T-helper 1 cell treated with Interleukin-12 subunit alpha and Interleukin-12 subunit beta and Interleukin-4 antibody, amounts not matched to agents 30 μg/mL and 1 μg/mL, for 36 hours (primary cell): ENCODE results near the gene MEA1.
A peak's percentile ranks its signal among the peaks of the same experiment; 100 is the strongest.
"Not testable (repeated sequence)": the region's sequence is repeated elsewhere in the genome, so short reads cannot be mapped to it uniquely, and the experiment has no call there.

ENCODE experiments used
- H3K27ac Mint-ChIP-seq: one replicate; pipeline ENCODE4 v1.8.0; 2021; ENCODE audit warnings: mild to moderate bottlenecking, mixed read lengths
- H3K27me3 Mint-ChIP-seq: one replicate; pipeline ENCODE4 v1.8.0; 2021; ENCODE audit warnings: low read depth, mixed read lengths
- H3K36me3 Mint-ChIP-seq: one replicate; pipeline ENCODE4 v1.8.0; 2021; ENCODE audit warnings: low read depth, mixed read lengths
- H3K4me1 Mint-ChIP-seq: one replicate; pipeline ENCODE4 v1.8.0; 2021; ENCODE audit warnings: low read depth, mixed read lengths
- H3K4me3 Mint-ChIP-seq: one replicate; pipeline ENCODE4 v1.8.0; 2021; ENCODE audit warnings: mild to moderate bottlenecking, moderate library complexity, mixed read lengths
- H3K9me3 Mint-ChIP-seq: one replicate; pipeline ENCODE4 v1.8.0; 2021; ENCODE audit warnings: mixed read lengths

The MEA1 gene

DNA sequence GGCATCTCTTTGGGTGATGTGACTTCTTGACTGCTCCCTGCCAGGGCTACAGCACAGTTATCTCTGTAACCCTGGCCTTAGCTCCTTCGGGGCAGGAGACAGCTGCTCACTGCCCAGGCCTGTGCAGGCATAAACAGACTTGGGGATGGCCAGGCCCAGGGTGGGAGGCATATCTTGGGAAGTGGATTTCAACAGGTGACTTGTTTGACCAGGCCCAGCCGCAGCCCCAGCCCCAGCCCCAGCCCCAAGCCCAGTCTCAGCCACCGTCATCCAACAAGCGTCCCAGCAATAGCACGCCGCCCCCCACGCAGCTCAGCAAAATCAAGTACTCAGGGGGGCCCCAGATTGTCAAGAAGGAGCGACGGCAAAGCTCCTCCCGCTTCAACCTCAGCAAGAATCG lies 7.5 kb downstream of the MEA1 start:
- Mint-ChIP-seq H3K9me3 (no peaks in the 10 kb centered on the region), H3K4me3 (no peak overlapping the region), H3K27ac (no peak overlapping the region), H3K27me3 (no peaks in the 10 kb centered on the region), H3K36me3 (peaks cover 20% of the 10 kb centered on the region), H3K4me1 (peaks cover 2% of the 10 kb centered on the region)

DNA sequence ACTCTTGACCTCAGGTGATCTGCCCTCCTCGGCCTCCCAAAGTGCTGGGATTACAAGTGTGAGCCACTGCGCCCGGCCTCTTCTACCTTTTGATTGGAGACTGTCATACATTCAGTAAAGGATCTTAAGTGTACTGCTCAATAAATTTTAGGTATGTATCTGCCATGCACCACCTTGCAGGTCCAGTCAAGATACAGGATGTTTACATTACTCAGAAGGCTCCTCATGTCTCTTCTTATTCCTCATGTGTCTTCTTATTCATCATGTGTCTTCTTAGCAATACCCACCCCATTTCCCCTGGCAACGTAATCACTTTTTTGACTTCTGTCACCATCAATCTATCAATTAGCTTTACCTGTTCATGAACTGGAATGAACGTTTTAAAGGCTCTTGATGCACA lies 7.9 kb downstream of the MEA1 start:
- no peaks in the 10 kb centered on the region for H3K9me3 Mint-ChIP-seq
- H3K4me3 Mint-ChIP-seq, result no peak overlapping the region
- peaks cover 2% of the 10 kb centered on the region for H3K4me1 Mint-ChIP-seq
- peaks cover 20% of the 10 kb centered on the region for H3K36me3 Mint-ChIP-seq
- no peaks in the 10 kb centered on the region for H3K27me3 Mint-ChIP-seq
- no peak overlapping the region for H3K27ac Mint-ChIP-seq

DNA sequence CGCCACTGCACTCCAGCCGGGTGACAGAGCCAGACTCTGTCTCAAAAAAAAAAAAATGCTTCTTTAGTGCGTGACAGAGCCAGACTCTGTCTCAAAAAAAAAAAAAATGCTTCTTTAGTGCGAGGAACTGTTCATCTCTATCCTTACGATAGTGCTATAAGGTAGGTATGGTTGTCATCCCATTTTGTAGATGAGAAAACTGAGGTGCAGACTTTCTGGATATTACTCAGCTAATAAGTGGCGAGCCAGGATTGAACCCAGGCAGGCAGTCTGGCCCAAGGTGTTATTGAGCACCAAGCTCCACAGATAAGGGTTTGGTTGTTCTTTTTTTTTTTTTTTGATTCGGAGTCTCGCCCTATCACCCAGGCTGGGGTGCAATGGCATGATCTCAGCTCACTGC lies 11.9 kb downstream of the MEA1 start:
- H3K9me3 Mint-ChIP-seq, result no peaks in the 10 kb centered on the region
- H3K36me3 Mint-ChIP-seq, result peaks cover 7% of the 10 kb centered on the region
- no peak overlapping the region for H3K27ac Mint-ChIP-seq
- H3K4me1 Mint-ChIP-seq, result peaks cover 2% of the 10 kb centered on the region
- no peak overlapping the region for H3K4me3 Mint-ChIP-seq
- H3K27me3 Mint-ChIP-seq, result no peaks in the 10 kb centered on the region

- H3K4me3 Mint-ChIP-seq, H3K27me3 Mint-ChIP-seq, H3K9me3 Mint-ChIP-seq, H3K36me3 Mint-ChIP-seq, H3K4me1 Mint-ChIP-seq, H3K27ac Mint-ChIP-seq: not testable (repeated sequence)
Measured at GRCh38 chr6:42998205-42998604, 15.5 kb downstream of the MEA1 start.

GRCh38 chr6:42996513-42996912 lies 17.2 kb downstream of the MEA1 start:
- Mint-ChIP-seq H3K27me3 (no peaks in the 10 kb centered on the region), H3K9me3 (no peaks in the 10 kb centered on the region), H3K4me3 (no peak overlapping the region), H3K36me3 (peaks cover 12% of the 10 kb centered on the region), H3K27ac (no peak overlapping the region), H3K4me1 (peaks cover 3% of the 10 kb centered on the region)

DNA sequence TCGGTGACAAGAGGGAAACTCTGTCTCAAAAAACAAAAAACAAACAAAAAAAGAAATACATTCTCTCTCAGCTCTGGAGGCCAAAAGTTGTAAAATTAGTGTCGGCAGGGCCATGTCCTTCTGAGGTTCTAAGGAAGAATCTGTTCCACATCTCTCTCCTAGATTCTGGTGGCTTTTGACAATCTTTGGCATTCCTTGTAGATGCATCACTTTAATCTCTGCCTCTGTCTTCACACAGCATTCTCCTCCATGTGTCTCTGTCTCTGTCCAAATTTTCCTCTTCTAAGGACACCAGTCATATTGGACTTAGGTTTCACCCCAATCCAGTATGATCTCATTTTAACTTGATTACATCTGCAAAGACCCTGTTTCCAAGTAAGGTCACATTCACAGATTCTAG lies 20.3 kb downstream of the MEA1 start:
- peaks cover 19% of the 10 kb centered on the region for H3K36me3 Mint-ChIP-seq
- no peak overlapping the region for H3K27ac Mint-ChIP-seq
- no peaks in the 10 kb centered on the region for H3K9me3 Mint-ChIP-seq
- H3K4me1 Mint-ChIP-seq, result peaks cover 10% of the 10 kb centered on the region
- H3K4me3 Mint-ChIP-seq, result no peak overlapping the region
- H3K27me3 Mint-ChIP-seq, result no peaks in the 10 kb centered on the region

DNA sequence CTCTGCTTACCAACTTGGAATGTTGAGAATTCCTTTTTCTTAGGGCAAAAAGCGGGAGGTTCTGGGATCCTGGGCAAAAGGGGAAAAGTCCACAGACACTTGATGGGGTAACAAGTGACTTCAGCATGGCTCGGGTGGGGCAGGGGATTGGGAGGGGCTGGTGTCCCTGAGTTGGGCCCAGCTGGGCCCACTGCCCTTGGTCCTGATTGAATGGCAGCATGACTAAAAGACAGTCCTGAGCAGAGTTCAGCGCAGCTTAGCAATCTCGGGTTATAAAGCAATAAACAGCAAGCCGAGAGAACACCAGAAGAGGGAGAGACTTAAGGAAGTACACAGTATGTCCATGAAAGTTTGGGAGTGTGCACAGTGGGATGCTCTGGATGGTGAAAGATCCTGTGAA lies 23.8 kb downstream of the MEA1 start:
- Mint-ChIP-seq H3K4me3 (no peak overlapping the region), H3K27me3 (no peaks in the 10 kb centered on the region), H3K27ac (no peak overlapping the region), H3K36me3 (peaks cover 23% of the 10 kb centered on the region), H3K9me3 (no peaks in the 10 kb centered on the region), H3K4me1 (peaks cover 34% of the 10 kb centered on the region)

DNA sequence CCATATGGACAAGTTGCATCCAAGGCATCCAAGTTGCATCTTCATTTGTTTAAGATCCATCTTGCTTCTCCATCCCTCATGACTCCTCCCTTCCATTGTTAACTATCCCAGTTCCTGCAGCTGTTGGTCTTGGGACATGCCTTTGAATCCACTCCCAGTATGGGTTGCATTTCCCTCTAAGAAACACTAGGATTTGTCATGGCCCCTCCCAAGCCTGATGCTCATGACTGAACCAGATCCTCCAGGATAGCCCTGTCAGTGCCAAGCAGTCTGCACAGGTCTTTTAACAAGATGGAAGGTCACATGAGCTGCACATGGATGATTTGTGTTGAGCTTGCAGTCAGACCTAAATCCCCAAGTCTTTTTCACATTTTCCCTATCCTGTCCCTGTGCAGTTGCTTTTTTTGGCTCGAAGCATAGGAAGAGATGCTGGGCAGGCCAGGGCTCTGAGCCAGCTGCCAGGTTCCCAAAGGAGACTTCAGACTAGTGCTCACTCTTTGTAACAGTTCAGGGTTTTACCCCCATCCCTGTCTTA lies 25.2 kb downstream of the MEA1 start:
- Mint-ChIP-seq H3K4me3 (no peak overlapping the region), H3K27ac (no peak overlapping the region), H3K27me3 (no peaks in the 10 kb centered on the region), H3K4me1 (peaks cover 40% of the 10 kb centered on the region), H3K9me3 (no peaks in the 10 kb centered on the region), H3K36me3 (peaks cover 22% of the 10 kb centered on the region)

GRCh38 chr6:42987533-42988451 lies 26.0 kb downstream of the MEA1 start:
- Mint-ChIP-seq H3K9me3 (no peaks in the 10 kb centered on the region), H3K4me1 (peaks cover 38% of the 10 kb centered on the region), H3K4me3 (no peak overlapping the region), H3K27me3 (no peaks in the 10 kb centered on the region), H3K36me3 (peaks cover 21% of the 10 kb centered on the region), H3K27ac (peak overlapping the region; percentile 46)

DNA sequence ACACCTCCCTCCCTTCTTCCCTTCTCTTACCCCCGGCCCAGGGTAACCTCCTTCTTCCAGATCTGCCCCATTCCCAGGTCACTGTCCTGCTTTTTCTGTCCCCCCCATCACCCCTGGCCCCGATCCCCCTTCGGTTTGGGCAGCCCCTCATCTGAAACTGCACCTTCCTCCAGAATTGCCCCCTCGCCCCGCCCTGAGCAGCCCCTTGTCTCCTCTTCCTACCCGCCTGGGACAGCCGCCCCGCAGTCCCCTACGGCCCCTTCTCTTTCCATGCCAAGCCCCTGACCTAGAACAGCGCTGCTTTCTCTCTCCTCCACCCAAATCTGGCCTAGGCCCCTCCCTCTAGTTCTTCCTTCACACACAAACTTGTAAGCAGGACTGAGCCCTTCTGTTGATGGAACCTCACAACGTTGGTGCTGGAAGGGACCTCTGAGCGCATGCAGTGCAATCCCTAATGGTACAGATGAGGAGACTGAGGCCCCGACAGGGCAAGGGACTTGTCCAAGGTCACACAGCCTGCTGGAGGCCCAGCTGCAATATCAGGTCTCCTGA lies 28.7 kb downstream of the MEA1 start:
- Mint-ChIP-seq H3K4me3 (peak overlapping the region; percentile 95), H3K27me3 (no peaks in the 10 kb centered on the region), H3K9me3 (no peaks in the 10 kb centered on the region), H3K27ac (peak overlapping the region; percentile 85), H3K4me1 (peaks cover 42% of the 10 kb centered on the region), H3K36me3 (peaks cover 13% of the 10 kb centered on the region)

DNA sequence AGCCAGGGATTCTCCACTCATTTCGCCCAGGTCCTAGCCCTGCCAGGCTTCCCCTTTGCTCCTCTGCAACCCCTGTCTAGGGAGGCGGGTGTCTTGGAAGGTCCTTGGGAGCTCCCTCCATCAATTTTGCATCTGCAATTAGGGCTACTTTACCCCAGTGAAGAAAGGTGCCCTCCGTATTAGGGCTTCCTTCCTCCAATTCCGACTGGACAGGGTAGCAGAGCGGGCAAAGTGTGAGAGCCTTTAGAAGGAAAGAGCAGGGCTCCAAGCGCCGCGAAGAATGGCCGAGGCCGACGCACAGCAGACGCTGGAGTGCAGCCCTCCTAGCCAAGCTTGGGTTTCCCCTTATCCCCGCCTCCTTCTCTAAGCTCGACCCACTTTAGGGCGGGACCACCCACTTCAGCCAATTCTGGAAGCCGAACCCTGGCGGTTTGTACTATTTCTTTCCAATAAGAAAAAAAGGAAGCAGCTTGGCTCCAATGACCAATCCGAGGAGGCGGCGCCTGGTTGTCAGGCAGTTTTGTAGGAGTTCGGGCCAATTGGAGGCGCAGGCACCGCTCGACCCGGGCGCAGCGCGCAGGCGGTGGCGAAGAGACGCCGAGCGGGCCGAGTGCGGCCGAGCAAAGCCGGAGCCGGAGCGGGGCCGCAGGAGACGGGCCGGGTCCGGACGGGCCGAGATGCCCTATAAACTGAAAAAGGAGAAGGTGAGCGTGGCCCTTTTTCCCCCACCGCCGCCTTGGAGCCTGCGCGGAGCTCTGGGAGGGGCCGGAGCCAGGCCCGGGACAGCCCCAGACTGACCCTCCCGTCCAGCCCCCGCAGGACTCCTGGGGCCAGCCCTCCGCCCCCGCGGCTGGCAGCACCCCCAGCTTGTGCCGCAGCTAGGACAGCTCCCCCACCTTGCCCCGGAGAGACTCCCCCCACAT lies 29.5 kb downstream of the MEA1 start, which contains the start of gene PPP2R5D:
PPP2R5D (plus strand) TSS at position 570 of the 923 bp plus-strand sequence; CDS start at position 678, 108 bp downstream.
- no peaks in the 10 kb centered on the region for H3K9me3 Mint-ChIP-seq
- H3K27ac Mint-ChIP-seq, result peak within 1 kb of the TSS; percentile 87
- H3K27me3 Mint-ChIP-seq, result no peaks in the 10 kb centered on the region
- peaks cover 48% of the 10 kb centered on the region for H3K4me1 Mint-ChIP-seq
- H3K4me3 Mint-ChIP-seq, result peak within 1 kb of the TSS; percentile 95
- H3K36me3 Mint-ChIP-seq, result peaks cover 9% of the 10 kb centered on the region

- H3K4me1 Mint-ChIP-seq, result peaks cover 46% of the 10 kb centered on the region
- peaks cover 9% of the 10 kb centered on the region for H3K36me3 Mint-ChIP-seq
- no peaks in the 10 kb centered on the region for H3K27me3 Mint-ChIP-seq
- H3K9me3 Mint-ChIP-seq, result no peaks in the 10 kb centered on the region
- H3K4me3 Mint-ChIP-seq, result no peak overlapping the region
- H3K27ac Mint-ChIP-seq, result peak overlapping the region; percentile 2
Measured at GRCh38 chr6:42981836-42982235, 31.9 kb downstream of the MEA1 start.

GRCh38 chr6:42979523-42980177 lies 34.1 kb downstream of the MEA1 start:
- H3K4me1 Mint-ChIP-seq, result peaks cover 34% of the 10 kb centered on the region
- peak overlapping the region; percentile 87 for H3K4me3 Mint-ChIP-seq
- H3K27me3 Mint-ChIP-seq, result no peaks in the 10 kb centered on the region
- peak overlapping the region; percentile 96 for H3K27ac Mint-ChIP-seq
- no peaks in the 10 kb centered on the region for H3K9me3 Mint-ChIP-seq
- H3K36me3 Mint-ChIP-seq, result peaks cover 7% of the 10 kb centered on the region
